ENCODE data around the gene SURF1.
"Not testable (repeated sequence)": the region's sequence is repeated elsewhere in the genome, so short reads cannot be mapped to it uniquely, and the experiment has no call there.

Gene SURF1

GRCh38 chr9:133382507-133383141 lies 26.3 kb upstream of the SURF1 start:
- no peak for DNase-seq

GRCh38 chr9:133380734-133381133 lies 24.4 kb upstream of the SURF1 start:
- no peak for DNase-seq

GRCh38 chr9:133379153-133380086 lies 23.1 kb upstream of the SURF1 start:
- DNase-seq: no peak

GRCh38 chr9:133378408-133378962 lies 22.2 kb upstream of the SURF1 start:
- DNase-seq: no peak

GRCh38 chr9:133377721-133378216 lies 21.5 kb upstream of the SURF1 start:
- no peak for DNase-seq

GRCh38 chr9:133377280-133377679 lies 21.0 kb upstream of the SURF1 start:
- DNase-seq: not testable (repeated sequence)

- peak; percentile 98 for DNase-seq
These were observed 19.7 kb upstream of the SURF1 start, which contains the start of the genes STKLD1 and SURF4 for GRCh38 chr9:133375724-133376654. Gene STKLD1, plus strand, starts transcription at chr9:133376366. Its CDS starts 108 bp downstream, at chr9:133376474. Gene SURF4, minus strand, starts transcription at chr9:133376060. Its CDS starts 91 bp downstream, at chr9:133375969.

- DNase-seq: peak; percentile 72
These were observed 18.9 kb upstream of the SURF1 start for GRCh38 chr9:133375116-133375723.

GRCh38 chr9:133374612-133375115 lies 18.4 kb upstream of the SURF1 start:
- DNase-seq: no peak

- DNase-seq: no peak
These were observed 15.9 kb upstream of the SURF1 start for GRCh38 chr9:133372144-133372543.

GRCh38 chr9:133371261-133371711 lies 15.0 kb upstream of the SURF1 start:
- peak; percentile 90 for DNase-seq

GRCh38 chr9:133370685-133371084 lies 14.4 kb upstream of the SURF1 start:
- peak; percentile 76 for DNase-seq

GRCh38 chr9:133369933-133370332 lies 13.6 kb upstream of the SURF1 start:
- no peak for DNase-seq

GRCh38 chr9:133369422-133369821 lies 13.1 kb upstream of the SURF1 start:
- DNase-seq: no peak

GRCh38 chr9:133368249-133368881 lies 12.1 kb upstream of the SURF1 start:
- no peak for DNase-seq

- DNase-seq: no peak
These were observed 11.5 kb upstream of the SURF1 start for GRCh38 chr9:133367778-133368177.

- no peak for DNase-seq
These were observed 10.9 kb upstream of the SURF1 start for GRCh38 chr9:133367221-133367620.

GRCh38 chr9:133366435-133366834 lies 10.1 kb upstream of the SURF1 start:
- no peak for DNase-seq

- DNase-seq: no peak
These were observed 6.2 kb upstream of the SURF1 start for GRCh38 chr9:133362359-133363044.

GRCh38 chr9:133361507-133362092 lies 5.3 kb upstream of the SURF1 start:
- no peak for DNase-seq

All from activated effector memory CD4-positive, alpha-beta T cell treated with anti-CD3 and anti-CD28 coated beads, Interleukin-2, amount 50 U/mL, for 16 hours (primary cell).